ENCODE data around the gene ADD3. TPM values are rescaled to one million over a fixed set of nuclear protein-coding genes. Genes with fewer than 3 reads are reported as not detected.

Gene ADD3
- total RNA-seq, 1 donor from 2014 or later: 401 TPM

DNA sequence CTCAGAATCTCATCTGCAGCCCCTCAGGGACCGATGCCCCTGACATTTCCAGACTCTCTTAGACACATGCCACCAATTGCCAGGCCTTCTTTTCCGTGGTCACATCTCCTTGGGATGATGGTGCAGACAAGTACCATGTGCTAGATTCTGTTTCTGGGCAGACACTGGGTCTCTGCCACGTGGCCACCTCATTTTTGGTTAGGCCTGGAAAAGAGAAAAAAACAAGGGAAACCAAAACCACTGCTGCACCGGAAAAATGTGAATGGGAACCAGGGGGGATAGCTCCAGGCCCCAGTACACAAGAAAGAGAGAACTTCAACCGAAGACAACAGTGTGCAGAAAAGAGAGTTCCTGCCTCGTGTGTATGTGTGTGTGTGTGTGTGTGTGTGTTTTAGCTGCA is 176.6 kb downstream of the ADD3 start:
- DNase-seq: no peak

Other genes with a start within 250 kb of the ADD3 start
- gene XPNPEP1, start 84.5 kb upstream of the ADD3 start, total RNA-seq: 180 and 256 TPM in 2 replicates
- 9.3 and 9.5 TPM in 2 replicates for gene MXI1, start 199.6 kb downstream of the ADD3 start, total RNA-seq